Hepatocyte (in vitro differentiated cells): ENCODE measurements around the gene PDLIM7. TPM values are rescaled to one million over a fixed set of nuclear protein-coding genes. Genes with fewer than 3 reads are reported as not detected.

Experiments
- DNase-seq: peaks from one replicate; pipeline ENCODE4 v3.0.0-alpha.2; 2016; ENCODE audit warnings: low spot score
- H2AFZ ChIP-seq: fragments of 200-600 bp; sonication (generic); 2 replicates; pipeline ENCODE4 v1.6.0; 2016; ENCODE audit warnings: antibody characterized with exemption, mild to moderate bottlenecking
- H3K27ac ChIP-seq: fragments of 200-600 bp; sonication (generic); 2 replicates; pipeline ENCODE4 v1.5.1; 2016; ENCODE audit warnings: mild to moderate bottlenecking
- H3K27me3 ChIP-seq: fragments of 200-600 bp; sonication (generic); 2 replicates; pipeline ENCODE4 v1.6.1; 2016
- H3K36me3 ChIP-seq: fragments of 200-600 bp; sonication (generic); replicated peaks from 2 replicates; pipeline ENCODE4 v1.5.1; 2016; ENCODE audit warnings: low read depth; ENCODE audit not compliant: insufficient read depth
- H3K4me1 ChIP-seq: fragments of 200-600 bp; sonication (generic); 2 replicates; pipeline ENCODE4 v1.5.1; 2016; ENCODE audit warnings: mild to moderate bottlenecking, moderate library complexity; ENCODE audit not compliant: insufficient read depth
- H3K4me2 ChIP-seq: fragments of 200-600 bp; sonication (generic); 2 replicates; pipeline ENCODE4 v1.6.0; 2016
- H3K4me3 ChIP-seq: fragments of 200-600 bp; sonication (generic); 2 replicates; pipeline ENCODE4 v1.5.1; 2016; ENCODE audit warnings: mild to moderate bottlenecking
- H3K79me2 ChIP-seq: fragments of 200-600 bp; sonication (generic); 2 replicates; pipeline ENCODE4 v1.6.0; 2017; ENCODE audit warnings: mild to moderate bottlenecking
- H3K9me2 ChIP-seq: fragments of 200-600 bp; sonication (generic); replicated peaks from 2 replicates; pipeline ENCODE4 v1.6.0; 2017; ENCODE audit warnings: mild to moderate bottlenecking; ENCODE audit not compliant: insufficient read depth
- H3K9me3 ChIP-seq: fragments of 200-600 bp; sonication (generic); 2 replicates; pipeline ENCODE4 v1.5.1; 2016; ENCODE audit warnings: low read depth, mild to moderate bottlenecking
- H4K20me1 ChIP-seq: fragments of 200-600 bp; sonication (generic); 2 replicates; pipeline ENCODE4 v1.6.0; 2016; ENCODE audit warnings: mild to moderate bottlenecking; ENCODE audit not compliant: insufficient read depth, poor library complexity, severe bottlenecking
- EZH2 ChIP-seq: fragments of 200-600 bp; sonication (generic); IDR thresholded peaks from 2 replicates; pipeline ENCODE4 v1.6.1; 2016; ENCODE audit warnings: antibody characterized with exemption, mild to moderate bottlenecking, borderline replicate concordance
- EZH2phosphoT487 ChIP-seq: fragments of 200-600 bp; sonication (generic); IDR thresholded peaks from one replicate; pipeline ENCODE4 v1.6.1; 2018; ENCODE audit warnings: antibody characterized with exemption, mild to moderate bottlenecking, low read depth, moderate library complexity; ENCODE audit not compliant: unreplicated experiment, severe bottlenecking
- WGBS: methylation state at CpG from one replicate; pipeline ENCODE4 v1.1.6; 2016; ENCODE audit warnings: low lambda C conversion rate; ENCODE audit errors: missing lambda C conversion rate; 5-methylcytosine and 5-hydroxymethylcytosine counted together
- polyA plus RNA-seq: library from polyadenylated mRNA; unstranded; fragments of >200 nt; fragmentation: Nextera tagmentation; extraction: Ambion mirVana; gene quantifications from 2 replicates; pipeline ENCODE4 v1.2.1, GENCODE V29; 2016
- total RNA-seq: library from RNA; depleted of rRNA; stranded (reverse); fragments of >200 nt; gene quantifications from 2 replicates; pipeline ENCODE4 v1.2.3, GENCODE V29; 2014
- TF ChIP-seq, protein P1 (sequence below): fragments of 200-600 bp; sonication (generic); IDR thresholded peaks from 2 replicates; pipeline ENCODE4 v1.5.1; 2016; ENCODE audit warnings: antibody characterized with exemption, mild to moderate bottlenecking; ENCODE audit not compliant: poor library complexity

PDLIM7 gene
- total and polyA plus RNA-seq, 2 experiments from 2014 or later: 57.1 to 143 TPM

DNA sequence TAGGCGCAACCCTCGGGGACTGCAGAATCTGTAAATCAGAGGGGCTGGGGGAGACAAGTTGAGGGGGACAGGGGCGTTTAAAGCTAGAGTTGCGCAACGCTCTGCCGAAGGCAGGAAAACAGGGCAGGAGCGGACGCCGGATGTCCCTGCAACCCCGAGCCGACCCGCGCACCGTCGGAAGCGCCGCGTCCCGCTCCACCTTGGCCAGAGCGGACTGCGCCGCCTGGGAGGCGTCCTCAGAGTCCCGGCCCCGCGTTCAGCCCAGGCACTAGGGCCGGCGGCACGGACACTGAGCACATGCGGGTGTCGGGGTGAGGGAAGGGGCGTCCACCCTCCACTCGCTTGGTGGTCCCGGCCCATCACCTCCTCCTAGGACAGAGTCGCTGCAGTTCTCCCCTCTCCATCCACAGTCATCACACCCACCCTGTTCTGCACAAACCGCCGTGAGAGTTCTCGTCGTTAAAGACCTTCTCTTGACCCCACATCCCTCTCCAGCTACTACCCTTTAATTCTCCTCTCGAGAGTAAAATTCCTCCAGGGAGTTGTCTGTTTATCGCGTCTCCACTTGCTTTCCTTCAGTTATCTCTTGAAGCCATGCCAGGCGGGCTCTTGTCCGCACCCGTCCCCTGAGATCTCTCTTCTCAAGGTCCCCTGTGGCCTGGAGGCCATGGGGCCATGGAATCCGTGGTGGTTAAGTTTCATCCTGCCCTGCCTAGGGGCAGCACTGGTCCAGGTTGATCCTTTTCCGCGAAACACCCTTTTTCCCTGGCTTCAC lies 796 bp upstream of the PDLIM7 start:
- Histone ChIP-seq H3K9me3 (no peaks in the 10 kb centered on the region), H3K4me1 (peaks cover 41% of the 10 kb centered on the region), H3K4me3 (peak overlapping the region; percentile 17), H3K27me3 (no peaks in the 10 kb centered on the region), H3K36me3 (no peaks in the 10 kb centered on the region), H3K4me2 (peak overlapping the region; percentile 81), H4K20me1 (peaks cover 8% of the 10 kb centered on the region), H3K27ac (peak overlapping the region; percentile 44), H2AFZ (peak overlapping the region; percentile 45), H3K9me2 (no peaks in the 10 kb centered on the region), H3K79me2 (peaks cover 15% of the 10 kb centered on the region)
- WGBS: 12% methylated on average over 44 of the region's 48 CpGs
- DNase-seq: peak; percentile 69
- TF ChIP-seq EZH2 (no peak), EZH2phosphoT487 (no peak)
- TF ChIP-seq, protein P1, sequence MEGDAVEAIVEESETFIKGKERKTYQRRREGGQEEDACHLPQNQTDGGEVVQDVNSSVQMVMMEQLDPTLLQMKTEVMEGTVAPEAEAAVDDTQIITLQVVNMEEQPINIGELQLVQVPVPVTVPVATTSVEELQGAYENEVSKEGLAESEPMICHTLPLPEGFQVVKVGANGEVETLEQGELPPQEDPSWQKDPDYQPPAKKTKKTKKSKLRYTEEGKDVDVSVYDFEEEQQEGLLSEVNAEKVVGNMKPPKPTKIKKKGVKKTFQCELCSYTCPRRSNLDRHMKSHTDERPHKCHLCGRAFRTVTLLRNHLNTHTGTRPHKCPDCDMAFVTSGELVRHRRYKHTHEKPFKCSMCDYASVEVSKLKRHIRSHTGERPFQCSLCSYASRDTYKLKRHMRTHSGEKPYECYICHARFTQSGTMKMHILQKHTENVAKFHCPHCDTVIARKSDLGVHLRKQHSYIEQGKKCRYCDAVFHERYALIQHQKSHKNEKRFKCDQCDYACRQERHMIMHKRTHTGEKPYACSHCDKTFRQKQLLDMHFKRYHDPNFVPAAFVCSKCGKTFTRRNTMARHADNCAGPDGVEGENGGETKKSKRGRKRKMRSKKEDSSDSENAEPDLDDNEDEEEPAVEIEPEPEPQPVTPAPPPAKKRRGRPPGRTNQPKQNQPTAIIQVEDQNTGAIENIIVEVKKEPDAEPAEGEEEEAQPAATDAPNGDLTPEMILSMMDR: no peak

DNA sequence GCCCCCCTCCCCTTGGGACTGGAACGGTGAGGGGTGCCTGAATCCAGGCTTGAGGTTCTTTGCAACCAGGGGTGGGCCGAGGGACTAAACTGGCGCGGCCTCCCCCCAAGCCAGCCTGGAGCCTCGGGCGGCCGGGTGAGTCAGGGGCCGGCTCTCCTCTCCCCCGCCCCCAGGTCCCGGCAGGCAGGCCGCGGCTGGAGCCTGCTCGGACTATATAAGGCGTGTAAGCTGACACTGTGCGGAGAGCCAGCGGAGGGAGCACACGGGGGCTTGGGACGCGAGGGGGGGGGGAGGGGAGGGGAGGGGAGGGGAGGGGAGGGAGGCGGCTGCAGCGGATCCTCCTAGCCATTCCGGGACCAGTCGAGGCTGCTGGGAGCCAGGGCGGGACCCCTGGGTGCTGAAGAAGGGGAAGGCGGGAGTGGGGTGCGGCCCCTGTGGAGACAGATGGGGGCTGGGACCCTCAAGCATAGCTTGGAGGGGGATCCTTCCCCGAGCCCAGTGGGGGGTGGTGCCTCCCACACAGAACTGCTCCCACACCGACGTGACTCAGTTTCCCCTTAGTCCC lies 595 bp downstream of the PDLIM7 start:
- peaks cover 20% of the 10 kb centered on the region for H3K79me2 ChIP-seq
- no peak overlapping the region for H2AFZ ChIP-seq
- H3K27ac ChIP-seq: peak overlapping the region; percentile 97
- no peaks in the 10 kb centered on the region for H3K9me2 ChIP-seq
- H4K20me1 ChIP-seq: peaks cover 8% of the 10 kb centered on the region
- WGBS: 0% methylated on average over 15 of the region's 29 CpGs
- H3K9me3 ChIP-seq: no peaks in the 10 kb centered on the region
- H3K36me3 ChIP-seq: no peaks in the 10 kb centered on the region
- H3K4me2 ChIP-seq: peak overlapping the region; percentile 93
- DNase-seq: peak; percentile 94
- H3K4me3 ChIP-seq: peak overlapping the region; percentile 47
- TF ChIP-seq EZH2phosphoT487 (no peak), EZH2 (no peak)
- TF ChIP-seq, protein P1: no peak
- peaks cover 41% of the 10 kb centered on the region for H3K4me1 ChIP-seq
- H3K27me3 ChIP-seq: no peaks in the 10 kb centered on the region

DNA sequence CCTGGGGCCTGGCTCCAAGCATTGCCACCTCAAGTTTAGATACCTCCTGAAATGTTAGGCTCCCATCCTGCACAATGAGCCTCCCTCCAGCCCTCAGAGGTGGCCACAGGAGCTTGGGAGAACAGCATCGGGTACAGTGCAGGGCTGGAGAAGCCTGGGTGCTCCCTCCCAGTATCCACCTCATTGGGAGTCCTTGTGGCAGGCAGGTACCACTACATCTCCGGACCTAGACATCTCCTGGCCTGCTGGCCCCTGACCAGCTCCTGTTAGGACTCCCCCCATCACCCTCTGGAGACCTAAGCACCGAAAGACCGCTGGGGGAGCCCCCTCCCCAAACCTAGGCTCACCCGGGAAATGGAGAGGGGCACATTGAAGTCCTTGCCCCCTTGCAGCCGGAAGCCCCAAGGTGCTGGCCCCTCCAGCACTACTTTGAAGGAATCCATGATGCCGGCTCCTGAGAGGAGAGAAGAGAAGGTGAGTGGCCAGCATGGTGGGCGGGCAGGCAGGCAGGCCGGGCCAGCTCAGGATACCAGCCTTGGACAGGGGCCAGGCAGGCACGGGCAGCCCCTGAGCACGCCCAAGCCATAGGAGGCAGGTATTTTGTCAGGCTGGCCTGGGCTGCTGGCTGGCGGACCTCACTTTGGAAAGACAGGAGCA lies 1.2 kb downstream of the PDLIM7 start:
- TF ChIP-seq EZH2: no peak
- TF ChIP-seq, protein P1: peak; percentile 8
- Histone ChIP-seq H3K9me2 (no peaks in the 10 kb centered on the region), H2AFZ (no peak overlapping the region), H3K4me3 (peak overlapping the region; percentile 9), H3K4me1 (peaks cover 41% of the 10 kb centered on the region), H3K4me2 (peak overlapping the region; percentile 93), H4K20me1 (peaks cover 8% of the 10 kb centered on the region), H3K36me3 (no peaks in the 10 kb centered on the region), H3K27me3 (no peaks in the 10 kb centered on the region), H3K9me3 (no peaks in the 10 kb centered on the region), H3K79me2 (peaks cover 20% of the 10 kb centered on the region), H3K27ac (peak overlapping the region; percentile 97)
- 18% methylated on average over 12 of the region's 12 CpGs for WGBS
- peak; percentile 73 for DNase-seq
